Esophagus (tissue), 2 donors: ENCODE measurements around the gene MBNL2. TPM values are rescaled to one million over a fixed set of nuclear protein-coding genes. Genes with fewer than 3 reads are reported as not detected.
"Not testable (repeated sequence)": the region's sequence is repeated elsewhere in the genome, so short reads cannot be mapped to it uniquely, and the experiment has no call there.

Source experiments
- H3K27ac ChIP-seq, 2 donors: one replicate each; pipeline ENCODE4 v1.5.1; 2013; ENCODE audit warnings: low read depth in 2 of 2, mild to moderate bottlenecking in 2 of 2, inconsistent platforms in 1 of 2, low read length in 1 of 2, moderate library complexity in 1 of 2
- H3K27me3 ChIP-seq, 2 donors: one replicate each; pipeline ENCODE4 v1.6.1; 2013; ENCODE audit warnings: low read length in 2 of 2, control low read depth in 1 of 2, mild to moderate bottlenecking in 1 of 2; ENCODE audit not compliant: insufficient read depth in 2 of 2, control insufficient read depth in 1 of 2
- H3K36me3 ChIP-seq, 2 donors: one replicate each; pipeline ENCODE4 v1.6.1; 2013; ENCODE audit warnings: low read length in 1 of 2; ENCODE audit not compliant: control insufficient read depth in 2 of 2, insufficient read depth in 2 of 2
- H3K4me1 ChIP-seq, 2 donors: one replicate each; pipeline ENCODE4 v1.6.1; 2013; ENCODE audit warnings: low read length in 1 of 2; ENCODE audit not compliant: control insufficient read depth in 2 of 2, insufficient read depth in 2 of 2
- H3K4me3 ChIP-seq, 2 donors: one replicate each; pipeline ENCODE4 v1.5.1; 2013; ENCODE audit warnings: low read length in 2 of 2, mild to moderate bottlenecking in 2 of 2, low read depth in 1 of 2, moderate library complexity in 1 of 2
- H3K9me3 ChIP-seq, 2 donors: one replicate each; pipeline ENCODE4 v1.6.1; 2013; ENCODE audit warnings: mild to moderate bottlenecking in 2 of 2, low read depth in 1 of 2, low read length in 1 of 2, moderate library complexity in 1 of 2; ENCODE audit not compliant: control insufficient read depth in 2 of 2, insufficient read depth in 1 of 2
- WGBS, 2 donors: extraction: QIAGEN DNeasy Blood & Tissue Kit; methylation state at CpG; one replicate each; pipeline ENCODE4 v1.1.7; 2013; 5-methylcytosine and 5-hydroxymethylcytosine counted together
- polyA plus RNA-seq, 2 donors: library from polyadenylated mRNA; stranded (reverse); fragments of 200-250 nt; gene quantifications; one replicate each; pipeline ENCODE4 v1.2.3, GENCODE V29; 2013
- donor health status: healthy with polysubstance abuse.
- donor health status: Bipolar disorder and iron deficiency.

The MBNL2 gene
- polyA plus RNA-seq, 2 donors: 4.9 to 10.3 TPM

GRCh38 chr13:97205465-97205864 is 16.7 kb upstream of the MBNL2 start:
- no peak overlapping the region for H3K4me3 ChIP-seq
- no peaks in the 10 kb centered on the region for H3K9me3 ChIP-seq
- no peak overlapping the region for H3K27ac ChIP-seq
- WGBS, 2 donors: 58 to 69% methylated on average over 1 of the region's 1 CpG
- no peaks in the 10 kb centered on the region for H3K36me3 ChIP-seq
- H3K27me3 ChIP-seq: no peaks in the 10 kb centered on the region
- H3K4me1 ChIP-seq: no peaks in the 10 kb centered on the region

- 36 to 40% methylated on average over 3 of the region's 3 CpGs for WGBS, 2 donors
- Histone ChIP-seq H3K27ac (no peak overlapping the region), H3K4me1 (no peaks in the 10 kb centered on the region), H3K36me3 (no peaks in the 10 kb centered on the region), H3K4me3 (no peak overlapping the region), H3K9me3 (no peaks in the 10 kb centered on the region), H3K27me3 (no peaks in the 10 kb centered on the region)
Measured at GRCh38 chr13:97205982-97206381, 16.2 kb upstream of the MBNL2 start.

DNA sequence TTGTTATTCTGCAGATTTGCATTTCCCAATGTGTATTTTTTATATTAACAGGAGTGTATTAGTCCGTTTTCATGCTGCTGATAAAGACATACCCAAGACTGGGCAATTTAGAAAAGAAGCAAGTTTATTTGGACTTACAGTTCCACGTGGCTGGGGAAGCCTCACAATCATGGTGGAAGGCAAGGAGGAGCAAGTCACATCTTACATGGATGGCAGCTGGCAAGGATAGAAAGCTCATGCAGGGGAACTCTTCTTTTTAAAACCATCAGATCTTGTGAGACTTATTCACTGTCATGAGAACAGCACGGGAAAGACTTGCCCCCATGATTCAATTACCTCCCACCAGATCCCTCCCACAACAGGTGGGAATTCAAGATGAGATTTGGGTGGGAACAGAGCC is 14.9 kb upstream of the MBNL2 start:
- 92 to 95% methylated on average over 3 of the region's 3 CpGs for WGBS, 2 donors

GRCh38 chr13:97211300-97211699 is 10.8 kb upstream of the MBNL2 start:
- Histone ChIP-seq H3K36me3 (no peaks in the 10 kb centered on the region), H3K4me1 (peaks cover 0 to 3% of the 10 kb centered on the region in 2 donors), H3K9me3 (no peaks in the 10 kb centered on the region), H3K27me3 (no peaks in the 10 kb centered on the region), H3K4me3 (no peak overlapping the region), H3K27ac (no peak overlapping the region)
- 83 to 85% methylated on average over 1 of the region's 1 CpG for WGBS, 2 donors

More for the DNA sequence above, 14.9 kb upstream of the MBNL2 start:
- H3K36me3 ChIP-seq, H3K4me1 ChIP-seq, H3K9me3 ChIP-seq, H3K27me3 ChIP-seq, H3K4me3 ChIP-seq, H3K27ac ChIP-seq: not testable (repeated sequence)

- no peak overlapping the region for H3K27ac ChIP-seq
- no peaks in the 10 kb centered on the region for H3K9me3 ChIP-seq
- H3K4me3 ChIP-seq: no peak overlapping the region
- H3K36me3 ChIP-seq: no peaks in the 10 kb centered on the region
- peaks cover 0 to 3% of the 10 kb centered on the region in 2 donors for H3K4me1 ChIP-seq
- WGBS, 2 donors: 64% methylated on average over 4 of the region's 4 CpGs
- no peaks in the 10 kb centered on the region for H3K27me3 ChIP-seq
Measured at GRCh38 chr13:97212004-97212403, 10.1 kb upstream of the MBNL2 start.

DNA sequence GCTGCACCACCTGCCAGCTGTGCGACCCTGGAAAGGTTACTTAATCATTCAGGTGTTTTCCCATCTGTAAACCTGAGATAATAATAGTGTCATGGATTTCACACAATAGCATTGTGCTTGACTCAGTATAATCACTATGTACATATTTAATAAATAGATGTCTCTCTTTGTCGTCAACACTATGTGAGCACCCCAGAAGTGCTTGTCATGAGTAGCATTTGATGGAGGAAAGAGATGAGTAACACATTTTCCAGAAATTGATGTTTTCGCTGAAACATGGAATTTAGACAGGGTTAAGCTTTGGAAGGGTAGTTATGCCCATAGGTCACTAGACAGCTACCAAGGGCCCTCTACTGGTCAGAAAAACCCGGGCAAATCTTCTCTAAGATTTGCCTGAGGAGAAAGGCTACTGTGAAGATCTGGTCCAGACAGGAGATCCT is 9.5 kb upstream of the MBNL2 start:
- H3K36me3 ChIP-seq: no peaks in the 10 kb centered on the region
- no peaks in the 10 kb centered on the region for H3K27me3 ChIP-seq
- no peak overlapping the region for H3K4me3 ChIP-seq
- peaks cover 0 to 3% of the 10 kb centered on the region in 2 donors for H3K4me1 ChIP-seq
- no peak overlapping the region for H3K27ac ChIP-seq
- H3K9me3 ChIP-seq: no peaks in the 10 kb centered on the region
- 50 to 59% methylated on average over 4 of the region's 4 CpGs for WGBS, 2 donors

DNA sequence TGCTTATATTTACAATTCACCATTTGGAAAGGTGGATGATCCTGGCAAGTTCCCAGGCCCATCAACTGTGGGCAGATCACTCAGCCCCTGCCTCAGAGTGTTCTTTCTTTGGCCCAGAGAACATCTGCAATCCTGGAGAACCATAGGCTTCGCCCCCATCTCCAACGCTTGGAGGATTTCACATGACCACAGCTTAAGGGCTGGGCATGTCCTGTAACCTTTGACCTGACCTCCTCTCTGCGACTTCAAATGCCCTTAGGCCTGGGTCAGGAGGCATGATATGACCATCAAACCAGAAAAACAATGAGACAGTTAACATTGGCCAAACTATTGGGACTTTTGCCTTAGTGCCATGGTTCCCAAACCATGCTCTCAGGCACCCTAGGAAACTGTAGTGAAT is 7.2 kb upstream of the MBNL2 start:
- Histone ChIP-seq H3K27me3 (no peaks in the 10 kb centered on the region), H3K4me3 (no peak overlapping the region), H3K4me1 (peaks cover 0 to 3% of the 10 kb centered on the region in 2 donors), H3K9me3 (no peaks in the 10 kb centered on the region), H3K36me3 (no peaks in the 10 kb centered on the region), H3K27ac (no peak overlapping the region)
- 80 to 90% methylated on average over 3 of the region's 3 CpGs for WGBS, 2 donors

- Histone ChIP-seq H3K36me3 (no peaks in the 10 kb centered on the region), H3K4me3 (no peak overlapping the region), H3K4me1 (peaks cover 0 to 3% of the 10 kb centered on the region in 2 donors), H3K9me3 (no peaks in the 10 kb centered on the region), H3K27me3 (no peaks in the 10 kb centered on the region), H3K27ac (no peak overlapping the region)
- WGBS, 2 donors: 69 to 79% methylated on average over 2 of the region's 2 CpGs
Measured at GRCh38 chr13:97215325-97215724, 6.8 kb upstream of the MBNL2 start.

DNA sequence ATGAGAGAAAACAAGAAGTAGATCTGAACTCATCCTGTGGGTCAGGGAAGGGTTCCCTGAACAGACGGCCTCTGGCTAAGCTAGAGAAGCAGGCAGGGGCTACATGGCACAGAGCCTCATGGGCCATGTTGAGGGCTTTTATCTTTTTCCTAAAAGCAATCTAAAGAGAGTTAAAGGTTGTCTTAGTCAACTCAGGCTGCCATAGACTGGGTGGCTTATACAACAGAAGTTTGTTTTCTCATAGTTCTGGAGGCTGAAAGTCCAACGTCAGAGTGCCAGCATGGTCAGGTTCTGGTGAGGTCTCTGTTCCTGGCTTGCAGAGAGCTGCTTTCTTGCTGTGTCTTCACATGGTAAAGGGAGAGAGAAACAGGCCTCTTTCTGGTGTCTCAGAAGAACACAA is 2.9 kb upstream of the MBNL2 start:
- Histone ChIP-seq H3K4me3 (no peak overlapping the region), H3K4me1 (no peaks in the 10 kb centered on the region), H3K9me3 (no peaks in the 10 kb centered on the region), H3K27ac (no peak overlapping the region), H3K36me3 (no peaks in the 10 kb centered on the region), H3K27me3 (no peaks in the 10 kb centered on the region)
- WGBS, 2 donors: 73 to 88% methylated on average over 2 of the region's 2 CpGs

GRCh38 chr13:97220151-97220900 is 1.8 kb upstream of the MBNL2 start:
- peaks cover 0 to under 1% of the 10 kb centered on the region in 2 donors for H3K4me1 ChIP-seq
- 41 to 51% methylated on average over 3 of the region's 3 CpGs for WGBS, 2 donors
- H3K27ac ChIP-seq: peak overlapping the region; percentile 30 to 66

More at GRCh38 chr13:97220151-97220900, 1.8 kb upstream of the MBNL2 start:
- no peaks in the 10 kb centered on the region for H3K9me3 ChIP-seq
- no peaks in the 10 kb centered on the region for H3K27me3 ChIP-seq
- H3K36me3 ChIP-seq: no peaks in the 10 kb centered on the region
- no peak overlapping the region for H3K4me3 ChIP-seq
